Measurements from ENCODE around the gene ADAM12.

ADAM12 gene

DNA sequence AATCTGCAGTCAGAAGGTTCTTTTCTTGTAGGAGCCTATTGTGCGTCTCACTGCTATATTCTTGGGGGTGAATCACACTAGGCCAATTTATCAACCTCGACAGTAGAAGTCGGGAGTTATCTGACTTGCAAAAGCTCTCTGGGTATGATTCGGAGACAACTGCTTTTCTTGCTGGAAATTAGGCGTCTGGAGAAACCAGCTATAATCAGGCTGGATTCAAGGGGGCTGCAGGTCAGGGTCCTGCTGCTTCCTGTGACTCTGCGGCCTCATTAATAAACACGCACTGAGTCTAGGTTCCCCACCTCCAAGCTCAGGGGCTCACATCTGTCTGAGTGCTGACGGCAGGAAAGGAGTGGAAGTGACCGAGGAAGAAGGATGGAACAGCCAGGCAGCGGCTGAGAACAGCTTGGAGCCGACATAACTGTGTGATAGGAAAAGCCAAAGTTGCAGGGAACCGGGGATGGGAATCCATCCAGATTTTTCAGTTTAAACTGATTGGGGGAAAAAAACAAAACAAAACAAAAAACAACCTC lies 307.3 kb downstream of the ADAM12 start:
- TF ChIP-seq, protein P1, sequence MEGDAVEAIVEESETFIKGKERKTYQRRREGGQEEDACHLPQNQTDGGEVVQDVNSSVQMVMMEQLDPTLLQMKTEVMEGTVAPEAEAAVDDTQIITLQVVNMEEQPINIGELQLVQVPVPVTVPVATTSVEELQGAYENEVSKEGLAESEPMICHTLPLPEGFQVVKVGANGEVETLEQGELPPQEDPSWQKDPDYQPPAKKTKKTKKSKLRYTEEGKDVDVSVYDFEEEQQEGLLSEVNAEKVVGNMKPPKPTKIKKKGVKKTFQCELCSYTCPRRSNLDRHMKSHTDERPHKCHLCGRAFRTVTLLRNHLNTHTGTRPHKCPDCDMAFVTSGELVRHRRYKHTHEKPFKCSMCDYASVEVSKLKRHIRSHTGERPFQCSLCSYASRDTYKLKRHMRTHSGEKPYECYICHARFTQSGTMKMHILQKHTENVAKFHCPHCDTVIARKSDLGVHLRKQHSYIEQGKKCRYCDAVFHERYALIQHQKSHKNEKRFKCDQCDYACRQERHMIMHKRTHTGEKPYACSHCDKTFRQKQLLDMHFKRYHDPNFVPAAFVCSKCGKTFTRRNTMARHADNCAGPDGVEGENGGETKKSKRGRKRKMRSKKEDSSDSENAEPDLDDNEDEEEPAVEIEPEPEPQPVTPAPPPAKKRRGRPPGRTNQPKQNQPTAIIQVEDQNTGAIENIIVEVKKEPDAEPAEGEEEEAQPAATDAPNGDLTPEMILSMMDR (conservative IDR thresholded peaks at IDR 0.05): no peak
- H3K27ac ChIP-seq: no peak overlapping the region

DNA sequence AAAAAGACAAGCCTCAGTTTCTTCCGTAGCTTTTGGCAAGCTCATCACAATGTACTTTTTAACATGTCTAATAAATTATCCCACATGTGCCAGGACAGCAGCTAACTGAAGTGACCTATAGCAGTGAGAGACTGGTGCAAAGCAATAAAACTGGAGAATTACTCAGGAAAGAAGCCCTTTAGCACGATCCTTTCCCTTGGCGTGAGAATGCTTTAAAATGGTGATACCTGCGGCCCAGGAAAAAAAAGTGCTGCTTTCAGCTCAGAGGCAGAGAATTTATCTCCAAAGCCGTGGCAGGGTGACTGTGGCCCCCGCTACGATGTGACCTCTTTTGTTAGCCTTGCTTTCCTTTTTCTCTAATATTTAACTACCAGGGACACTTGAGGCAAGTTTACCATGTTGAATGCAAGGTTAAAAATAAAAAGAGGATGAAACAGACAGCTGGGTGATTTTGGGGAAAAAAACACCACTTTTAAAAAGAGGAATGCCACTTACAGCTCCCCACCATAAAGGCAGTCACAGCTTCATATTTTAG lies 307.9 kb downstream of the ADAM12 start:
- TF ChIP-seq, protein P1 (conservative IDR thresholded peaks at IDR 0.05): no peak

DNA sequence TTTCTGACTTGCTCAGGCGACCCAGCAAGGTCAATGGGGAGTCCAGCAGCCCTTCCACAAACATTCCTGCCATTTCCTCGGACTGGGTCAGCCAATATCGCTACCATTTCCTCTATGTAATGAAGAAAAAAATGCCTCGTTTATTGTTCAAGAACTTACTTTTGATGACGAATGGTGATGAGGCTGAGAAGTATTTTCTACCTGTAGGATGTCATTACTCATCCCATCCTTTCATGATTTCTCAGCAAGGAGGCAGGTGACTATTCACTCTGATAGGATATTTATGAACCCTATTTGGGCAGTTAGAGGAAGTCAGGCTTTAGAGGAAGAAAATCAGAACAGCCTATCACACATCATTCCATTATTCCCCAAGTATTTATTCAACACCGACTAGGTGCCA lies 313.3 kb downstream of the ADAM12 start:
- no peak overlapping the region for H3K27ac ChIP-seq
- TF ChIP-seq, protein P1 (conservative IDR thresholded peaks at IDR 0.05): no peak

More for the DNA sequence above, 307.9 kb downstream of the ADAM12 start:
- no peak overlapping the region for H3K27ac ChIP-seq

DNA sequence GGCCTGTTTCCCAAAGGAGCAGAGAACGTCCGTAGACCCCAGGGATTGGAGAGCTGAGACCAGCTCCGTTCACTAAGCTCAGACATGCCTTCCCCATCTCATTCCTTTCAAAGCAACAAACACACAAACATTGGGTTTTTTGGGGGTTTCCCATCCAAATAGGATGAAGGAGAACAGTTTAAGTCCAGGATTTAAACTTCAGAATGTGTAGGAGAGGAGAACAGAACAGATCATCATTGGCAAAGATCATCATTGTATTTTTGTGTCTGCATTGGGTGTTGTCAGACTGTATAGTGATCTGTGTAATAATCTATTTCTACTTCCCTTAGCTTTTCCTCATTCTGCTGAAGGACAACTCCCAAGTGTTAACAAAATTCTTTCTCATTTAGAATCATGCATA lies 314.0 kb downstream of the ADAM12 start:
- TF ChIP-seq, protein P1 (conservative IDR thresholded peaks at IDR 0.05): no peak
- no peak overlapping the region for H3K27ac ChIP-seq

DNA sequence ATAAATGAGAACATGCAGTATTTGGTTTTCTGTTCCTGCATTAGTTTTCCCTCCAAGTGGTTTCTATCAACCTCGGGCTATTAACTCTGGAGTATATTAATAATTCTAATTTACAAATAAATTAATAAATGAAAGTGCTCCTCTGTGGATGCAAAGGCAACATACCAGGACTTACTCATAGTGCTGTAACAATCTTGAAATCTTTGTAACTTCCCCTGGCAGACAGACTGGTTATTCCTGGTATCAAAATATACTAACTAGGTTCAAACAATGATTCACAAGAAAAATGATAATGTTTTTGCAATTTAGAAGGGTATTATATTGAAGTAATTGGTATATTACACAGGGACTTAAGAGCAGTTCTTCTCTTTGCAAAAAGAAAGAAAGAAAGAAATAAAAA lies 314.7 kb downstream of the ADAM12 start:
- no peak overlapping the region for H3K27ac ChIP-seq

DNA sequence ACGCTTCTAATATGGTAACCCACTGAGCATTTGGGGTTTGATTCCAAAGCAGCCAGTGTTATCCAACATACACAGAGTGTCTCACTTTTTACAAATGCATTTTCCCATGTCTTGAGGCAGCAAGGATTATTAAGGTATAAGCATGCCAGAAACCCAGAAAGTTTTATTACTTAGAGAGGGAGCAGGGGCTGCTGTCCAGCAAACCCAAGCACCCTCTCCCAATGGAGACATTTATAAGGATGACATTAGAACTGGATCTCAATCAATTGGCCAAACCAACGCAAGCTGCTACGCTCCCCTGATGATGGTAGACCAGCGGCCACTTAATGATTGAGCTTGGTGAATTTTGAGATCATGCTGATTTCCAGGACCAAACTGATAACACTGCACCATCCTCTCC lies 315.7 kb downstream of the ADAM12 start:
- H3K27ac ChIP-seq: no peak overlapping the region

More for the DNA sequence above, 314.7 kb downstream of the ADAM12 start:
- TF ChIP-seq, protein P1 (conservative IDR thresholded peaks at IDR 0.05): no peak

DNA sequence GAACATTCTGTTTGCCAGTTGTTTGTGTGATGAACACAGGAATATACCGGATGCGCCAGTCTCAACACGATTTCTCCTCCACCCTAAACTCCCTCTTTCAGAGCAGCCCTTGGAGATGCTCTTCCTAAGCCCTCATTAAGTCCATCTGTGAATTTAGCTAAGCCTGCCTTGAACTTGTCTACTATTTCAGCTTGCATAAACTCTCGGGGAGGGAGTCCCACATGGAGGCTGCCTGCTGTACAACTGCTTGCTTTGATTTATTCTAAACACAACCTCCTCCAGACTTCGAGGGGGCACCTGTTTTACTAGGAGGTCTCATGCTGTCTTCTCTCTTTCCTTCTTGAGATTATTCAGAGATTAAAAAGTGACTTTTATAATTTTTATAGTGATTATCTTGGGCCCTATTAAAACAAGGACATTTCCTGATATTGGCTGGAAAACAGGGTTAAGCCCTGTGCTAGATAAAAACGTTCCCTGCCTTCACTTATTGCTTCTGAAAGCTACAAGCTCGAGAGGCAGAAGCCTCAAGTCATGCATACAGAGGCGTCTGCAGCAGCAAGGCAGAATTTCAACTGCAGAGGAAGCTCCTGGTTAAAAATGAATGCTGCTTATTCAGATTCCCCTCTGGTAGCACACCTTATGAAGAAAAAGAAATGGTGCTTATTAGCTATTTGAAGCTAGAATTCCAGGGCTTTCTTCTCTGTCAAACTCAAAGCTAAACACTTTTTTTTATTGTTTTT lies 317.6 kb downstream of the ADAM12 start:
- H3K27ac ChIP-seq: no peak overlapping the region
- TF ChIP-seq, protein P1 (conservative IDR thresholded peaks at IDR 0.05): no peak

More for the DNA sequence above, 315.7 kb downstream of the ADAM12 start:
- TF ChIP-seq, protein P1 (conservative IDR thresholded peaks at IDR 0.05): no peak
